ENCODE measurements around the gene RRP36. TPM values are rescaled to one million over a fixed set of nuclear protein-coding genes. Genes with fewer than 3 reads are reported as not detected.

RRP36 gene, protein sequence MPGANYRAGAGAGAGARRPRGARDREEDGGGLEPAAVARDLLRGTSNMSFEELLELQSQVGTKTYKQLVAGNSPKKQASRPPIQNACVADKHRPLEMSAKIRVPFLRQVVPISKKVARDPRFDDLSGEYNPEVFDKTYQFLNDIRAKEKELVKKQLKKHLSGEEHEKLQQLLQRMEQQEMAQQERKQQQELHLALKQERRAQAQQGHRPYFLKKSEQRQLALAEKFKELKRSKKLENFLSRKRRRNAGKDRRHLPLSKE
- 10 to 100 TPM; 58.6 to 59.8 TPM for total RNA-seq

DNA sequence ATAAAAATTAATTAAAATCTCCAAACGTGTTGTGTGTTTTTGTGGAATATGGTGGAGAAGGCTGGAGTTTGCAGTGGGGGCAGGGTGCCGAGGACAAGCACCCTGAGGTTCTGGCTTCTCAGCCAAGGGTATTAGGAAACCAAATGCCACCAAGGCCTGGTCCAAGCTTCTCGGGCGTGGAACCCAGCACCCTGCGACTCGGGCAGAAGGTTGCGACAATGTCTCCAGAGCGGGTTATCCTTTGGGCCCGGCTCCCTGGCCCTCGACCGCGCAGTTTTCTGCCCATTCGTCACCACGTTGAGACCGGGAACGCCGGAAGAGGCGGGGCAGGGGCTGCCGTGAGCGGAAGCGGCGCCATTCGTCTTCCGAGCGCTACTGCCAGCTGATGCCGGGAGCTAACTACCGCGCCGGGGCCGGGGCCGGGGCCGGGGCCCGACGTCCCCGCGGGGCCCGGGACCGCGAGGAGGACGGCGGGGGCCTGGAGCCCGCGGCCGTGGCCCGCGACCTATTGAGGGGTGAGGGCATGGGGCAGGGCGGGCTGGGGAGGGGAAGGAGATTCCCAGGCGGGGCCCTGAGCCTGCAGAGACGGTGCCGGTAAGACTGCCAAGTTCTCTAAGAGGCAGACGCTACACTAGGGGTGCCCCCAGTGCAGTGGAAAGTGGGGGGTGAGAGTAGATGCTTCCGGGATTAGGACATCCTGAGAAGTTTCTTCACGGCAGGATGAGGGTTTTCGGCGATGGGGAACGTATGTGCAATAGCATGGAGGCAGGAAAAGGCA is at the start of gene RRP36:
RRP36 (plus strand) TSS at position 354 of the 778 bp plus-strand sequence; CDS start at position 386, 32 bp downstream.

DNA sequence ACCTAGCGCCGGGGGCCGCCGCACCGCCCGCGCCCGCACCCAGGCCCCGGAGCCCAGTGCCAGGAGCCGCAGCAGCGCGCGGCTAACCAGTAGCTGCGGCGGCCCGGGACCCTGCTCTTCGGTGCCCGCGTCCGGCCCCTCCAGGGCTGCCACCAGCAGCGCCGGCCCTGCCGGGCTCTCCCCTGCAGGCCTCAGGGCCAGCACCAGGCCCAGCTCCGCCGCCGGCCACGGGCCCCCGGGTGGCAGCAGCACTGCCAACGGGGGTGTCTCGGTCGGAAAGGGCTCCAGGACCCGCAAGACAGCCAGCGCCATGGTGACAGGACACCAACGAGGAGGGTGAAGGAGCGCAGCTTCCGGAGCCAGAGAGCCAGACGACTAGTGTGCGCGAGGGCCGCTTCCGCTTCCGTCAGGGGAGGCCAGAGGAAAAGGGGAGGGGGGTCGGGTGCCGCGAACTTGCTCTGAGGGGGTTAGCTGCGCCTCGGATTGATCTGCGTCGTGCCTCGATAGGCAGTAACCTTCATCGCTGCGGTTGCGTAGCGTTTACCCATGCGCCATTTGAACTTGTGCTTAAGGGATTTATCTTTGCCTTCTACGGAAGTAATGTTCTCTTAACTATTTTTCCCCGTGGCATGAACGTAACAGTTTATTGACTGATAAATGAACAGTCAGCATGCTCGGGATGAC is 42.4 kb upstream of the RRP36 start, which contains the start of gene PEX6:
PEX6 (minus strand) TSS at position 343 of the 684 bp plus-strand sequence; CDS start at position 312, 31 bp downstream.

DNA sequence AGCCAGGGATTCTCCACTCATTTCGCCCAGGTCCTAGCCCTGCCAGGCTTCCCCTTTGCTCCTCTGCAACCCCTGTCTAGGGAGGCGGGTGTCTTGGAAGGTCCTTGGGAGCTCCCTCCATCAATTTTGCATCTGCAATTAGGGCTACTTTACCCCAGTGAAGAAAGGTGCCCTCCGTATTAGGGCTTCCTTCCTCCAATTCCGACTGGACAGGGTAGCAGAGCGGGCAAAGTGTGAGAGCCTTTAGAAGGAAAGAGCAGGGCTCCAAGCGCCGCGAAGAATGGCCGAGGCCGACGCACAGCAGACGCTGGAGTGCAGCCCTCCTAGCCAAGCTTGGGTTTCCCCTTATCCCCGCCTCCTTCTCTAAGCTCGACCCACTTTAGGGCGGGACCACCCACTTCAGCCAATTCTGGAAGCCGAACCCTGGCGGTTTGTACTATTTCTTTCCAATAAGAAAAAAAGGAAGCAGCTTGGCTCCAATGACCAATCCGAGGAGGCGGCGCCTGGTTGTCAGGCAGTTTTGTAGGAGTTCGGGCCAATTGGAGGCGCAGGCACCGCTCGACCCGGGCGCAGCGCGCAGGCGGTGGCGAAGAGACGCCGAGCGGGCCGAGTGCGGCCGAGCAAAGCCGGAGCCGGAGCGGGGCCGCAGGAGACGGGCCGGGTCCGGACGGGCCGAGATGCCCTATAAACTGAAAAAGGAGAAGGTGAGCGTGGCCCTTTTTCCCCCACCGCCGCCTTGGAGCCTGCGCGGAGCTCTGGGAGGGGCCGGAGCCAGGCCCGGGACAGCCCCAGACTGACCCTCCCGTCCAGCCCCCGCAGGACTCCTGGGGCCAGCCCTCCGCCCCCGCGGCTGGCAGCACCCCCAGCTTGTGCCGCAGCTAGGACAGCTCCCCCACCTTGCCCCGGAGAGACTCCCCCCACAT is 37.2 kb upstream of the RRP36 start, which contains the start of gene PPP2R5D:
PPP2R5D (plus strand) TSS at position 570 of the 923 bp plus-strand sequence; CDS start at position 678, 108 bp downstream.

DNA sequence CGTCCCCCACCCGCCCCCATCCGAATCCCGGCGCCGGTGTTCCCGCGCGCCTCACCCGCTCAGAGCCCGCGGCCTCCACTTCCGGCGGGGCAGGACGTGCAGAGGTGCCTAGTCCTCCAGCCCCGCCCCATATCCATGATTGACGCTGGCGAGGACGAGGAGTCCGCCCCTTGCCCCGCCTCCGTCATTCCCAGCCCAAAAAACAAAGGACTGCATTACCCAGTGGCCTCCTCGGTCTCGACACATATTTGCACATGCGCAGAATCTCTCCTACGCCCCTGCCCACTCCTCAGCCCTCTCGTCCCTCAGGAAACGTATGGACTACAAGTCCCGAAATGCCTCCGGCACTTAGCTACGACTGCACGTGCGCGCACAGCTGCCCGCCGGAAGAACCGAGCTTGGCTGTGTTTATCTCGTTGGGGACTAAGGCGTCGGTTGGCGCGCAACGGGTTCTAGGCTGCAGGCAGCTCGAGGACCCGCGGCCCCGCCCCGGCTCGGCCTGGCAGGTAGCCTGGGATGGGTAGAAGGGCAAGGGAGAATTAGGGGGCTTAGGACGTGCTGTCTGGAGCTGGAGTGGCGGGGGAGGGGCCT is 7.5 kb upstream of the RRP36 start, which contains the start of the genes KLHDC3 and MEA1:
KLHDC3 (plus strand) TSS at position 407 of the 591 bp plus-strand sequence. CDS start 2,944 bp downstream, outside the sequence.
MEA1 (minus strand) TSS at position 104 of the 591 bp plus-strand sequence. CDS start 133 bp downstream, outside the sequence.

DNA sequence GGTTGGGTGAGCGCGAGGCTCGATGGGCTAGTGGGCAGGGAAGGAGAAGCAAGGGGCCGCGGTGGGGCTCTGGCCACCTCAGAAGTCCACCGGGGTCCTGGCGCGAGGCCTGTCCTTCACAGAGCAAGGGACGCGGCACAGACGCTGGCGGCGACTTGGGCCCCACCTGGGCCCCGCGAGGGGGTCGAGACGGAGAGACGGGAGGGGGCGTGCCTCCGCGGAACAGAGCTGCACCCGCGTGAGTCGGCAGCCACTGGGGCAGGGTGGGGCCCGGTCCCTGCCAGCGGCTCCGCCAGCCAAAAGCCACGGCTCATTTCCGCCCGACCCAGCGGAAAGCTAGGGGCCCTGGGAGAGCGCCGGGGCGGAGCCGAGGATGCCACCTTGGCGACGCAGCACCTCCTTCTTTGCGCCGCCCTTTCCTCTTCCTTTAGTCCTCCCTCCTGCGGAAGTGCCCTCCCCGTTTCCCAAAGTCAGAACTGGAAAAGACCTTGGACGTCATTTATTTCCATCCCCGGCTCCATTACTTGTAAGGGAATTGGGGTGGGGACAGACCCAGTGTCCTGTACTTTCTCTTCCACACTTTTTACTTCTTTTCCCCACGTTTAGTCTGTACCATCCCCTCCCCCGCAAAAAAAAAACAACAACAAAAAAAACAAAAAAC is 32.3 kb downstream of the RRP36 start, which contains the start of gene CUL7:
CUL7 (minus strand) TSS at position 307 of the 661 bp plus-strand sequence. CDS start 1,063 bp downstream, outside the sequence.

DNA sequence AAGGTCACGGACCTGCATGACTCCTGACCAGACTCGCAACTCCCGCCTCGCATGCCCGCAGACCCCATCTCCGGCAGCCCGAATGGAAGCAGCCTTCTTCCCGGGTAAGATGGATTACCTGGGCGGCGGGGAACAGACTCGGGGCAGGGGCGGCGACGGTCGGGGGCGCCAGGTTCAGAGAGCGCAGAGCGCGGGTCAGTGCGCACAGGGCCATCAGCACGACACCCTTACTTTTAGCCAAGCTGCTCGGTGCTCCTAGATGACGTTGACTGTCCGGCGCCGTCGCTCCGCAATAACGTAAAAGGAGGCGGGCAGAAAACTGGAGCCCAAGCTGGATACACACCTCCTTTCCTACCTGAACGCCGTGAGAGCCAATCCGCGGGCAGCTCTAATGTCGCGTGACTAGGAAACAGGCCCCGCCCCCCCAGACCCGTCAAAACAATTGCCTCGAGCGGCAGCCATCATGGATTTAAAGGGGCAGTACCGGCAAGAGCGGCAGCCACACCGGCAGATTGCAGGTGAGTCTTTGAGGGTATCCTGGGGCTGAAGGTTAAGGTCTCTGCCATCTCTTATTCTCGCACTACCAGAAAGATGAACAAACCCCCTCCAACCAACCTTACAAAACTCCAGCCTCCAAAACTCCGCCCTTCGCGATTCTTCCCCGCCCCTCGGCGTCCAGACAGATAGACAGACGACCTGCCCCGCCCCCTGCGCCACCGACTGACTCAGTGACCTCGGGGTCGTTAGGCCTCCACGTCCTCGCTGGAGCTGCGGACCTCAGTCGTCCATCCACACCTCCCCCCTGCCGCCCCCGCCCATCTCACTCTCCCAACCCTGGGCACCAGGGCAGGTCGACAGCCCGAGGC is 38.0 kb downstream of the RRP36 start, which contains the start of the genes KLC4 and MRPL2:
KLC4 (plus strand) TSS at position 464 of the 866 bp plus-strand sequence. CDS start 1,705 bp downstream, outside the sequence.
MRPL2 (minus strand) TSS at position 267 of the 866 bp plus-strand sequence; CDS start at position 214, 53 bp downstream.

DNA sequence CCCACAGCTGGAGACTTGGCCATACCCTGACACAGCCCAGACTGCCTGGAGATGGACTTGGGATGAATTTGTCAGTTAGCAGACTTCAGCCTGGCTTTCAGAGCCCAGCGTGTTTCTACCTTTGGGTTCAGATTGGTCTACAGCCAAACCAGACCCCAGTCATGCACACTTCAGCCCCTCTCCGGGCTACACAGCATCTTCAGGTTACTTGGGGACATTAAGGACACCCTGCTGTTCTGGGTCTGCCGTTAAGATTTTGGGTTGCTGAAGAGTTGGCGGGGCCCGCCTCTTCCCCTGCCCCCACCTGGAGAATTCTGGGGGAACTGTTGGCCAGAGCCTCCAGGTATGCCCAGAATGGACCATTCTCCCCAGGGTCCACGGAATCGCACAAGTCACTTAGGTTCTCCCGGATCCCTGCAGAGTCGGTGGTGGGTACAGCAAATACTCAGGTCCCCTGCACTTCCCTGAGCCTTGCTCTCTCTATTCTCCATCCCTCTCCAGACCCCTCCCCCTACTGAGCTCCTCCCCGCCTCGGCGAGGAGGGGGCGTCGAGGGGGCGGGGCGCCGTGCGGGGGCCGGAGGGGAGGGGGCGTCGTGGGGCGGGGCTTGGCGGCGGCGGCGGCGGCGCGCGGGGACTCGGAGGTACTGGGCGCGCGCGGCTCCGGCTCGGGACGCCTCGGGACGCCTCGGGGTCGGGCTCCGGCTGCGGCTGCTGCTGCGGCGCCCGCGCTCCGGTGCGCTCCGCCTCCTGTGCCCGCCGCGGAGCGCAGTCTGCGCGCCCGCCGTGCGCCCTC is 54.4 kb downstream of the RRP36 start, which contains the start of gene PTK7:
PTK7 (plus strand) TSS at position 645 of the 794 bp plus-strand sequence. CDS start 175 bp downstream, outside the sequence.

Other genes starting within 250 kb of the RRP36 start
- 10 to 100 TPM; 25.4 TPM for gene BICRAL, start 239.6 kb upstream of the RRP36 start, total RNA-seq
- 10 to 100 TPM; 69.5 to 70.8 TPM for gene RPL7L1, start 142.0 kb upstream of the RRP36 start, total RNA-seq
- not detected for gene PTCRA, start 105.6 kb upstream of the RRP36 start, total RNA-seq
- 10 to 100 TPM; 70.2 to 72.1 TPM for gene CNPY3, start 92.1 kb upstream of the RRP36 start, total RNA-seq
- gene GNMT, start 60.9 kb upstream of the RRP36 start, total RNA-seq: under 1 TPM; 0.45 to 0.94 TPM
- gene PEX6, start 42.4 kb upstream of the RRP36 start, total RNA-seq: 10 to 100 TPM; 27.1 to 28.3 TPM
- 10 to 100 TPM; 44.2 to 47.4 TPM for gene PPP2R5D, start 37.1 kb upstream of the RRP36 start, total RNA-seq
- gene MEA1, start 7.7 kb upstream of the RRP36 start, total RNA-seq: 10 to 100 TPM; 52.3 to 58.6 TPM
- 10 to 100 TPM; 64.1 to 65.1 TPM for gene KLHDC3, start 7.4 kb upstream of the RRP36 start, total RNA-seq
- gene CUL7, start 32.2 kb downstream of the RRP36 start, total RNA-seq: 10 to 100 TPM; 10.5 to 11.5 TPM
- 10 to 100 TPM; 45.9 to 47.3 TPM for gene MRPL2, start 37.8 kb downstream of the RRP36 start, total RNA-seq
- 10 to 100 TPM; 18.0 to 24.6 TPM for gene KLC4, start 38.0 kb downstream of the RRP36 start, total RNA-seq
- 1 to 10 TPM in 1 of 2 experiments, under 1 TPM in 1; 0.94 to 1.2 TPM for gene PTK7, start 54.7 kb downstream of the RRP36 start, total RNA-seq
- gene SRF, start 149.6 kb downstream of the RRP36 start, total RNA-seq: 10 to 100 TPM; 36.4 to 38.7 TPM
- gene CUL9, start 160.6 kb downstream of the RRP36 start, total RNA-seq: 10 to 100 TPM; 59.8 to 59.9 TPM
- gene DNPH1, start 207.9 kb downstream of the RRP36 start, total RNA-seq: 10 to 100 TPM; 43.1 to 43.6 TPM
- under 1 TPM in 1 of 2 experiments, not detected in 1; 0.03 TPM for gene TTBK1, start 221.9 kb downstream of the RRP36 start, total RNA-seq